Left lung (tissue), 10 donors: ENCODE measurements around the gene IFTAP. TPM values are rescaled to one million over a fixed set of nuclear protein-coding genes. Genes with fewer than 3 reads are reported as not detected.
A peak's percentile ranks its signal among the peaks of the same experiment; 100 is the strongest.
"Not testable (repeated sequence)": the region's sequence is repeated elsewhere in the genome, so short reads cannot be mapped to it uniquely, and the experiment has no call there.

Experiments used
- ATAC-seq: fragments of 200-7000 bp; cut with Tn5 transposase; one replicate; pipeline ENCODE4 v1.9.1; 2020; ENCODE audit warnings: moderate library complexity
- DNase-seq, 4 donors: peaks; one replicate each; pipeline ENCODE4 v3.0.0-alpha.2; 2013 to 2020
- H3K27ac ChIP-seq, 2 donors: fragments of 200-600 bp; sonication (generic) in 1 of 2; one replicate each; pipeline versions ENCODE4 v1.5.0 to v1.8.0; 2020 to 2021
- H3K27me3 ChIP-seq, 2 donors: fragments of 200-600 bp; sonication (generic) in 1 of 2; one replicate each; pipeline versions ENCODE4 v1.5.0 to v1.8.0; 2020 to 2021
- H3K36me3 ChIP-seq, 2 donors: fragments of 200-600 bp; sonication (generic) in 1 of 2; one replicate each; pipeline versions ENCODE4 v1.5.0 to v1.8.0; 2020 to 2021
- H3K4me1 ChIP-seq, 2 donors: fragments of 200-600 bp; one replicate each; pipeline ENCODE4 v1.8.0; 2021
- H3K4me3 ChIP-seq, 2 donors: fragments of 200-600 bp; sonication (generic) in 1 of 2; one replicate each; pipeline versions ENCODE4 v1.5.0 to v1.8.0; 2020 to 2021; ENCODE audit warnings: mild to moderate bottlenecking in 1 of 2
- H3K9me3 ChIP-seq, 2 donors: fragments of 200-600 bp; sonication (generic) in 1 of 2; one replicate each; pipeline versions ENCODE4 v1.5.0 to v1.8.0; 2020 to 2021
- CTCF ChIP-seq, 2 donors: fragments of 200-600 bp; sonication (generic) in 1 of 2; IDR thresholded peaks; one replicate each; pipeline versions ENCODE4 v1.5.0 to v1.8.0; 2021; ENCODE audit warnings: antibody characterized with exemption in 2 of 2
- intact Hi-C, 2 donors: fragments of 100-400 bp; cut with DNase I; formaldehyde crosslinking; loops; one replicate each; pipeline versions ENCODE4 v1.11.2 to v1.14.2; 2022
- polyA plus RNA-seq, 6 donors: library from polyadenylated mRNA; unstranded; fragments of 120-200 nt; gene quantifications; one replicate each; pipeline ENCODE4 v1.2.1, GENCODE V29; 2013; ENCODE audit not compliant: insufficient read length in 6 of 6
- total RNA-seq, 2 donors: library from RNA; stranded (reverse); fragmentation: NEBNext Ultra II Directional; extraction: Animal tissue kit (Norgen Biotek cat#: 25700); gene quantifications; one replicate each; pipeline ENCODE4 v1.2.1, GENCODE V29; 2021
- donor health status: DM: no; HTN: yes; CAD: no.
- donor health status: DM: no; HTN: no; CAD: no.

The IFTAP gene
- total and polyA plus RNA-seq, 8 donors: 11.8 to 53.9 (median 48.4) TPM

GRCh38 chr11:36628765-36629244 lies 34.5 kb downstream of the IFTAP start:
- ATAC-seq: no peak
- H3K27ac ChIP-seq: no peak overlapping the region
- H3K4me1 ChIP-seq: no peaks in the 10 kb centered on the region
- no peaks in the 10 kb centered on the region for H3K27me3 ChIP-seq
- no peaks in the 10 kb centered on the region for H3K36me3 ChIP-seq
- intact Hi-C loops: no loop called here
- no peak for DNase-seq
- H3K4me3 ChIP-seq: no peak overlapping the region
- TF ChIP-seq CTCF (IDR thresholded peaks at IDR 0.05): no peak
- H3K9me3 ChIP-seq: no peaks in the 10 kb centered on the region

GRCh38 chr11:36631774-36632173 lies 37.5 kb downstream of the IFTAP start:
- H3K27me3 ChIP-seq: no peaks in the 10 kb centered on the region
- ATAC-seq (no peak), DNase-seq (no peak)
- H3K4me3 ChIP-seq: no peak overlapping the region
- H3K4me1 ChIP-seq: no peaks in the 10 kb centered on the region
- TF ChIP-seq CTCF (IDR thresholded peaks at IDR 0.05): no peak
- no peaks in the 10 kb centered on the region for H3K36me3 ChIP-seq
- H3K27ac ChIP-seq: no peak overlapping the region
- no peaks in the 10 kb centered on the region for H3K9me3 ChIP-seq
- intact Hi-C loops: no loop called here

DNA sequence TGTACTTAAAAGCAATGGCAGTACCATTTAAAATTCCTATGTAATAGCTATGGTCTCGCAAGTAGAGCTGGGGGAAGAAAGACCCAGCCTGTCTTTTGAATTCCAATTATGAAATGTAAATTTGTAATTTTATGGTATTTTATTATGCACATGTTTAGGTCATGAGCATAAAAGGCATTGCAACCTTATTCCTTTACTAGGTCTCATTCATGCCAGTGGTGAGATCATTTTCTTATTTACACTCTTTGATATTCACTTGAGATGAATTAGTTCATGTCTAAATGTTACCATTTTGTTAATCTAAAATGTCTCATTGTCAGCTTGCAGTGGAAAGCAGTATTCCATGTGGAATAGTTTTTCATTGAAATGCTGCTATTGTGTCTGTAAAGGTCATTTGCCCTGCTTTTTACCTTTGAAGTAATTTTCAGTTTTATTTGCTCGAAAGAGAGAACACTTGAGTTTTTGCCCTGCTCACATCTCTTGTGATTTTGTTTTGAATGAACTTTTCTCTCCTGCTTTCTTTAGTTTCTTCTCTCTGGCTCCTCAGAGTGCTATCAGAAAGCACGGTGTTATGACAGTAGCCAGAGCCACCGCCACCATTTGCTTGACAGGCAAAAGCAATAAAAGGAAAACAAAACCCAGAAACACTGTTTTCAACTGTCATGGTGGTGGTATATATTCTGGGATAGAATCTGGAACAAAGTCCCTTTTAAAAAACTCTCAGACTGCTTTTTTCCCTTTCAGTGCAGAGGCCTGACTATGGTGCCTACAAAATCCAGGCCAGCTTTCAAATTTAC lies 41.0 kb downstream of the IFTAP start:
- Histone ChIP-seq H3K27me3 (no peaks in the 10 kb centered on the region), H3K36me3 (no peaks in the 10 kb centered on the region), H3K4me3 (no peak overlapping the region), H3K9me3 (no peaks in the 10 kb centered on the region), H3K4me1 (no peaks in the 10 kb centered on the region), H3K27ac (no peak overlapping the region)
- no peak for DNase-seq
- ATAC-seq: no peak
- intact Hi-C loops: no loop called here
- no peak for TF ChIP-seq CTCF (IDR thresholded peaks at IDR 0.05)

- Histone ChIP-seq H3K9me3 (no peaks in the 10 kb centered on the region), H3K27me3 (no peaks in the 10 kb centered on the region), H3K4me3 (no peak overlapping the region), H3K36me3 (no peaks in the 10 kb centered on the region), H3K4me1 (no peaks in the 10 kb centered on the region), H3K27ac (no peak overlapping the region)
- intact Hi-C loops: no loop called here
- peak in 1 of 4 donors; percentile 8 for DNase-seq
- ATAC-seq: no peak
- TF ChIP-seq CTCF (IDR thresholded peaks at IDR 0.05): no peak
Measured at GRCh38 chr11:36638556-36638955, 44.3 kb downstream of the IFTAP start.

GRCh38 chr11:36657610-36658267 lies 63.4 kb downstream of the IFTAP start:
- intact Hi-C loops: no loop called here

GRCh38 chr11:36661359-36661758 lies 67.1 kb downstream of the IFTAP start:
- intact Hi-C loops: loop anchor here in 1 of 2 donors (10.0 kb wide), 1 partner anchor 97 kb away; the partner anchor contains the start of gene RAG1

More at GRCh38 chr11:36657610-36658267, 63.4 kb downstream of the IFTAP start:
- Histone ChIP-seq H3K9me3 (peaks cover 0 to 5% of the 10 kb centered on the region in 2 donors), H3K27me3 (no peaks in the 10 kb centered on the region), H3K4me1 (no peaks in the 10 kb centered on the region), H3K27ac (no peak overlapping the region), H3K4me3 (no peak overlapping the region), H3K36me3 (peaks cover 0 to 8% of the 10 kb centered on the region in 2 donors)
- no peak for ATAC-seq
- no peak for TF ChIP-seq CTCF (IDR thresholded peaks at IDR 0.05)
- DNase-seq: no peak

More at GRCh38 chr11:36661359-36661758, 67.1 kb downstream of the IFTAP start:
- H3K27me3 ChIP-seq, ATAC-seq, H3K36me3 ChIP-seq, DNase-seq, H3K4me1 ChIP-seq, H3K27ac ChIP-seq, H3K4me3 ChIP-seq: not testable (repeated sequence)
- peaks cover 0 to 16% of the 10 kb centered on the region in 2 donors for H3K9me3 ChIP-seq
